Right lobe of liver (tissue), 4 donors: Measurements from ENCODE around the gene SPRR2A.
"Not testable (repeated sequence)": the region's sequence is repeated elsewhere in the genome, so short reads cannot be mapped to it uniquely, and the experiment has no call there.

ENCODE experiments used
- CTCF ChIP-seq, 4 donors: fragments of 200-600 bp in 3 of 4; fragments of 450-650 bp in 1 of 4; IDR thresholded peaks; one replicate each; pipeline versions ENCODE4 v1.5.1 to v1.8.0; 2016 to 2022; ENCODE audit warnings: antibody characterized with exemption in 4 of 4, mild to moderate bottlenecking in 2 of 4
- POLR2A ChIP-seq: fragments of 450-650 bp; IDR thresholded peaks from one replicate; pipeline ENCODE4 v1.6.1; 2017; ENCODE audit warnings: antibody characterized with exemption, mild to moderate bottlenecking
- donor health status: DM: no; HTN: no; CAD: no.
- donor health status: DM: no; HTN: no; CAD: no.
- donor health status: DM: no; HTN: yes; CAD: no.

DNA sequence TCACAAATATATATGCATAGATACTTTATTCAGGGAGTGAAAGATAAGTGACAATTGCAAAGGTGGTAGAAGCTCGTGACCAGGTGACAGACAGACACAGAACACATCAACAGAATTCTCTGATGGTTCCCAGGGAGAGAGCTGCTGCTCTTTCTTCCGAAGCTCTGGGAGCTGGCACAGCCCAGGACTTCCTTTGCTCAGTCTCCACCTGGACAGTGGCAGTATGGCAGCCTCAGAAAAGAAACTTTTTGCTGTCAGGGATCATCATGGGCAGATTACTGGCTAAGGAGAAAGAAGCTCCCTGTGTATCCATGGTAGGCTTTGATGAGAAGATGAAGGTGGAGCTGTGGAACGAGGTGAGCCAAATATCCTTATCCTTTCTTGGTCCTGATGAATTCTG is 1.2 kb downstream of the SPRR2A start:
- TF ChIP-seq CTCF (IDR thresholded peaks at IDR 0.05); POLR2A: not testable (repeated sequence)
